ENCODE results near the gene TNXB.

TNXB gene

DNA sequence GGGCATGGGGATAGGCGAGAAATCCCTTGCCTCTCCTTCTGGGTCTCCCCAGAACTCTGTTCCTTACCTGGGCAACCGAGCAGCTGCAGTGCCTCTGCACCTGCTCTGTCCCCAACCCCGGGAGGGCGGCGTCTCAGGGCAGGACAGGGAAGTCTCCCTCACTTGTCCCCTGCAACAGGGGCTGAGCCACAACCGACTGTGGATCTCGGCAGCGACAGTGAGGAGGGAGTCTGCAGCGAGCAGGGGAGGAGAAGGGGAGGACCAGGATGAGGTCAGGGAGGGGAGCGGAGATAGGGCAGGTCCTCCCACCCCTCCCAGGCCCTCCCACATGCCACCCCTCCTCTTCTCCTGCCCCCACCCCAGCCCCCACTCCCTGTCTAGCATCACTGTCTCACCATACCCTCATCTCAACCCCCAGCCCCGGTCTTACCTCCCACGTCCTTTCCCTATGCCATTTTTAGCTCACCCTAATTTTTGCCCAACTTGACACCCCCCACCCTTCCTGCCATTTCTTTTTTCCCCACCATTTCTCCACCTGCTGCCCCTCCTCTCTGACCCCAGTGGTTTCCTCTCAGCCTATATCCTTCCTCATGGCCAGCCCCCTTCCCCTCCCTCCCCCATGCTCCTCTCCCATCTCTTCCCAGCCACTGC lies at the start of gene TNXB:
TSS of gene TNXB (minus strand) at position 225 of the 651 bp plus-strand sequence. CDS start 11,140 bp downstream, outside the sequence.
- H3K27me3 ChIP-seq (replicated peaks; ENCODE audit: control insufficient read depth, insufficient read depth, low read length), result no peaks in the 10 kb centered on the region; the same call in 1 of the 2 replicates
- H3K36me3 ChIP-seq (ENCODE audit: control insufficient read depth, insufficient read depth, low read length), result peaks cover 9% of the 10 kb centered on the region
- H3K4me3 ChIP-seq (replicated peaks; ENCODE audit: low read depth, low read length), result no peak within 1 kb of the TSS
- no peak for DNase-seq (ENCODE audit: extremely low read depth, insufficient read length)
- TF ChIP-seq, protein P1, sequence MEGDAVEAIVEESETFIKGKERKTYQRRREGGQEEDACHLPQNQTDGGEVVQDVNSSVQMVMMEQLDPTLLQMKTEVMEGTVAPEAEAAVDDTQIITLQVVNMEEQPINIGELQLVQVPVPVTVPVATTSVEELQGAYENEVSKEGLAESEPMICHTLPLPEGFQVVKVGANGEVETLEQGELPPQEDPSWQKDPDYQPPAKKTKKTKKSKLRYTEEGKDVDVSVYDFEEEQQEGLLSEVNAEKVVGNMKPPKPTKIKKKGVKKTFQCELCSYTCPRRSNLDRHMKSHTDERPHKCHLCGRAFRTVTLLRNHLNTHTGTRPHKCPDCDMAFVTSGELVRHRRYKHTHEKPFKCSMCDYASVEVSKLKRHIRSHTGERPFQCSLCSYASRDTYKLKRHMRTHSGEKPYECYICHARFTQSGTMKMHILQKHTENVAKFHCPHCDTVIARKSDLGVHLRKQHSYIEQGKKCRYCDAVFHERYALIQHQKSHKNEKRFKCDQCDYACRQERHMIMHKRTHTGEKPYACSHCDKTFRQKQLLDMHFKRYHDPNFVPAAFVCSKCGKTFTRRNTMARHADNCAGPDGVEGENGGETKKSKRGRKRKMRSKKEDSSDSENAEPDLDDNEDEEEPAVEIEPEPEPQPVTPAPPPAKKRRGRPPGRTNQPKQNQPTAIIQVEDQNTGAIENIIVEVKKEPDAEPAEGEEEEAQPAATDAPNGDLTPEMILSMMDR (IDR thresholded peaks at IDR 0.05; ENCODE audit: insufficient read depth, low read length, poor library complexity, severe bottlenecking), result no peak

- no peak for DNase-seq (ENCODE audit: extremely low read depth, insufficient read length)
- TF ChIP-seq, protein P1 (IDR thresholded peaks at IDR 0.05; ENCODE audit: insufficient read depth, low read length, poor library complexity, severe bottlenecking), result no peak
- no peaks in the 10 kb centered on the region for H3K36me3 ChIP-seq (ENCODE audit: control insufficient read depth, insufficient read depth, low read length)
- H3K27me3 ChIP-seq (replicated peaks; ENCODE audit: control insufficient read depth, insufficient read depth, low read length), result no peaks in the 10 kb centered on the region; the same call in 1 of the 2 replicates
- H3K4me3 ChIP-seq (replicated peaks; ENCODE audit: low read depth, low read length), result no peak overlapping the region
These were observed 48.9 kb upstream of the TNXB start for GRCh38 chr6:32158052-32158451.

GRCh38 chr6:32156891-32157290 lies 47.8 kb upstream of the TNXB start:
- no peaks in the 10 kb centered on the region; the same call in none of the 2 replicates for H3K27me3 ChIP-seq (replicated peaks; ENCODE audit: control insufficient read depth, insufficient read depth, low read length)
- no peak for DNase-seq (ENCODE audit: extremely low read depth, insufficient read length)
- H3K4me3 ChIP-seq (replicated peaks; ENCODE audit: low read depth, low read length), result no peak overlapping the region
- TF ChIP-seq, protein P1 (IDR thresholded peaks at IDR 0.05; ENCODE audit: insufficient read depth, low read length, poor library complexity, severe bottlenecking), result no peak
- no peaks in the 10 kb centered on the region for H3K36me3 ChIP-seq (ENCODE audit: control insufficient read depth, insufficient read depth, low read length)

GRCh38 chr6:32154514-32155161 lies 45.5 kb upstream of the TNXB start:
- peaks cover 1% of the 10 kb centered on the region for H3K27me3 ChIP-seq (replicated peaks; ENCODE audit: control insufficient read depth, insufficient read depth, low read length)
- peak overlapping the region; percentile 60 for H3K4me3 ChIP-seq (replicated peaks; ENCODE audit: low read depth, low read length)
- H3K36me3 ChIP-seq (ENCODE audit: control insufficient read depth, insufficient read depth, low read length), result no peaks in the 10 kb centered on the region
- no peak for DNase-seq (ENCODE audit: extremely low read depth, insufficient read length)
- TF ChIP-seq, protein P1 (IDR thresholded peaks at IDR 0.05; ENCODE audit: insufficient read depth, low read length, poor library complexity, severe bottlenecking), result peak; percentile 60

GRCh38 chr6:32153564-32154513 lies 44.7 kb upstream of the TNXB start, which contains the start of gene PPT2:
TSS of gene PPT2 (plus strand) at chr6:32154141. CDS start at chr6:32154595, 454 bp downstream.
- peak; percentile 71 for DNase-seq (ENCODE audit: extremely low read depth, insufficient read length)
- TF ChIP-seq, protein P1 (IDR thresholded peaks at IDR 0.05; ENCODE audit: insufficient read depth, low read length, poor library complexity, severe bottlenecking), result no peak
- Histone ChIP-seq H3K4me3 (replicated peaks; ENCODE audit: low read depth, low read length) (peak within 1 kb of the TSS; percentile 60), H3K36me3 (ENCODE audit: control insufficient read depth, insufficient read depth, low read length) (no peaks in the 10 kb centered on the region), H3K27me3 (replicated peaks; ENCODE audit: control insufficient read depth, insufficient read depth, low read length) (peaks cover 1% of the 10 kb centered on the region)
